Stimulated activated CD8-positive, alpha-beta memory T cell treated with anti-CD3 and anti-CD28 coated beads, Interleukin-2, amount 100 ng/mL, for 1 hour (primary cell): ENCODE measurements around the gene GPR155.
"Not testable (repeated sequence)": the region's sequence is repeated elsewhere in the genome, so short reads cannot be mapped to it uniquely, and the experiment has no call there.

Experiments
- DNase-seq, 2 donors: peaks; one replicate each; pipeline ENCODE4 v3.0.0-alpha.2; 2020; ENCODE audit warnings: low read depth in 2 of 2

The GPR155 gene

GRCh38 chr2:174492963-174493431 lies 6.2 kb upstream of the GPR155 start:
- peak in 1 of 2 donors; percentile 36 for DNase-seq

- DNase-seq = no peak
Measured at GRCh38 chr2:174491947-174492346, 5.1 kb upstream of the GPR155 start.

GRCh38 chr2:174490051-174490450 lies 3.2 kb upstream of the GPR155 start:
- no peak for DNase-seq

- not testable (repeated sequence) for DNase-seq
Measured at GRCh38 chr2:174489520-174489919, 2.7 kb upstream of the GPR155 start.

- DNase-seq = no peak
Measured at GRCh38 chr2:174487820-174488162, 962 bp upstream of the GPR155 start.

GRCh38 chr2:174487108-174487819 lies 435 bp upstream of the GPR155 start:
- DNase-seq = peak; percentile 91 to 98

- DNase-seq = no peak
Measured at GRCh38 chr2:174485788-174486562, 854 bp downstream of the GPR155 start.

- not testable (repeated sequence) for DNase-seq
Measured at GRCh38 chr2:174485045-174485444, 1.8 kb downstream of the GPR155 start.

GRCh38 chr2:174484573-174484972 lies 2.3 kb downstream of the GPR155 start:
- no peak for DNase-seq

GRCh38 chr2:174482854-174483253 lies 4.0 kb downstream of the GPR155 start:
- DNase-seq = no peak

GRCh38 chr2:174477759-174478158 lies 9.1 kb downstream of the GPR155 start:
- no peak for DNase-seq

GRCh38 chr2:174473796-174474195 lies 13.0 kb downstream of the GPR155 start:
- no peak for DNase-seq

- no peak for DNase-seq
Measured at GRCh38 chr2:174465327-174465726, 21.5 kb downstream of the GPR155 start.

GRCh38 chr2:174461221-174461620 lies 25.6 kb downstream of the GPR155 start:
- DNase-seq = no peak

GRCh38 chr2:174454566-174454965 lies 32.3 kb downstream of the GPR155 start:
- no peak for DNase-seq

GRCh38 chr2:174450021-174450816 lies 36.6 kb downstream of the GPR155 start:
- no peak for DNase-seq

- DNase-seq = no peak
Measured at GRCh38 chr2:174449033-174449432, 37.8 kb downstream of the GPR155 start.

GRCh38 chr2:174446531-174446930 lies 40.3 kb downstream of the GPR155 start:
- DNase-seq = no peak

GRCh38 chr2:174445248-174445647 lies 41.6 kb downstream of the GPR155 start:
- no peak for DNase-seq

- no peak for DNase-seq
Measured at GRCh38 chr2:174444761-174445160, 42.1 kb downstream of the GPR155 start.

GRCh38 chr2:174442546-174443510 lies 44.0 kb downstream of the GPR155 start:
- no peak for DNase-seq
